HCT116 (cell line): ENCODE measurements around the gene CCS. TPM values are rescaled to one million over a fixed set of nuclear protein-coding genes. Genes with fewer than 3 reads are reported as not detected.

ENCODE experiments used
- ATAC-seq: fragments of 200-7000 bp; cut with Tn5 transposase; 2 replicates; pipeline ENCODE4 v1.9.1; 2020; ENCODE audit warnings: mild to moderate bottlenecking, moderate library complexity
- BruUV-seq: library from RNA; stranded (reverse); fragments of 400-500 nt; replicated peaks from 2 replicates; lab custom pipeline; 2021; lab: Mats Ljungman, UMichigan
- CTCF ChIA-PET: fragments of 300-600 bp; sonication (Branson Sonifier 250); formaldehyde crosslinking; loops from one replicate; lab custom pipeline; 2021; ENCODE audit warnings: antibody characterized with exemption; lab: Charles Lee
- POLR2A ChIA-PET: fragments of 300-600, 350-600 bp; sonication (Branson Sonifier 250); formaldehyde crosslinking; loops from one replicate; lab custom pipeline; 2021; ENCODE audit warnings: antibody characterized with exemption; lab: Charles Lee
- RAD21 ChIA-PET, 2 experiments: fragments of 300-600 bp; sonication (Branson Sonifier 250); formaldehyde crosslinking; loops; one replicate each; lab custom pipeline; 2023; ENCODE audit warnings: low total read pairs in 2 of 2; ENCODE audit not compliant: uncharacterized antibody in 2 of 2, unreplicated experiment in 2 of 2, low non-redundant PET in 1 of 2; lab: Charles Lee
- DNase-seq: peaks from one replicate; pipeline ENCODE4 v3.0.0-alpha.2; 2010; ENCODE audit warnings: low read depth, low spot score
- H2AFZ ChIP-seq: fragments of 200-600 bp; shearing (Covaris generic), sonication (generic); 2 replicates; pipeline ENCODE4 v1.6.1; 2017; ENCODE audit warnings: low read depth, mixed run types, mixed read lengths, antibody characterized with exemption, low read length; ENCODE audit not compliant: poor library complexity, severe bottlenecking
- H3K27ac ChIP-seq: 2 replicates; pipeline ENCODE4 v1.5.1; 2012; ENCODE audit warnings: low read depth, low read length
- H3K27me3 ChIP-seq: fragments of 200-600 bp; sonication (generic); 2 replicates; pipeline ENCODE4 v1.6.1; 2016; ENCODE audit warnings: mixed run types, low read length, mixed read lengths; ENCODE audit not compliant: insufficient read depth
- H3K36me3 ChIP-seq, 2 experiments: fragments of 200-500 bp in 1 of 2; fragments of 200-600 bp in 1 of 2; sonication (Bioruptor generic) in 1 of 2; sonication (generic) in 1 of 2; 2 replicates each; pipeline versions ENCODE4 v1.5.1 to v1.6.1; 2014 to 2016; ENCODE audit warnings: low read length in 2 of 2, inconsistent platforms in 1 of 2, mixed read lengths in 1 of 2, mixed run types in 1 of 2; ENCODE audit not compliant: insufficient read depth in 2 of 2, control insufficient read depth in 1 of 2
- H3K4me1 ChIP-seq, 2 experiments: fragments of 200-600 bp in 1 of 2; sonication (generic) in 1 of 2; 2 replicates each; pipeline versions ENCODE4 v1.5.1 to v1.6.1; 2012 to 2017; ENCODE audit warnings: low read length in 2 of 2, inconsistent platforms in 1 of 2, mild to moderate bottlenecking in 1 of 2, mixed read lengths in 1 of 2, mixed run types in 1 of 2, moderate library complexity in 1 of 2; ENCODE audit not compliant: insufficient read depth in 2 of 2, control insufficient read depth in 1 of 2
- H3K4me2 ChIP-seq: fragments of 200-600 bp; sonication (generic); 2 replicates; pipeline ENCODE4 v1.6.1; 2017; ENCODE audit warnings: mixed run types, low read length, mixed read lengths
- H3K4me3 ChIP-seq, 2 experiments: fragments of 200-600 bp in 1 of 2; sonication (generic) in 1 of 2; replicated peaks in 1 of 2; 2 replicates each; pipeline ENCODE4 v1.5.1; 2011 to 2016; ENCODE audit warnings: low read length in 2 of 2, control low read depth in 1 of 2, low read depth in 1 of 2, mild to moderate bottlenecking in 1 of 2, mixed read lengths in 1 of 2, mixed run types in 1 of 2
- H3K79me2 ChIP-seq: fragments of 200-600 bp; sonication (generic); 2 replicates; pipeline ENCODE4 v1.6.1; 2017; ENCODE audit warnings: mild to moderate bottlenecking, mixed run types, low read length, moderate library complexity, mixed read lengths; ENCODE audit not compliant: insufficient read depth
- H3K9ac ChIP-seq: fragments of 200-600 bp; sonication (generic); 2 replicates; pipeline ENCODE4 v1.6.1; 2016; ENCODE audit warnings: low read length, mixed read lengths
- H3K9me2 ChIP-seq: fragments of 200-600 bp; sonication (generic), shearing (Covaris generic); 2 replicates; pipeline ENCODE4 v1.6.1; 2017; ENCODE audit warnings: mixed run types, mild to moderate bottlenecking, moderate library complexity; ENCODE audit not compliant: insufficient read depth
- H3K9me3 ChIP-seq, 2 experiments: fragments of 200-500 bp in 1 of 2; fragments of 200-600 bp in 1 of 2; sonication (Bioruptor generic) in 1 of 2; sonication (generic) in 1 of 2; 2 replicates each; pipeline ENCODE4 v1.6.1; 2014 to 2017; ENCODE audit warnings: low read length in 2 of 2, mixed read lengths in 2 of 2, inconsistent platforms in 1 of 2, low read depth in 1 of 2, mild to moderate bottlenecking in 1 of 2, mixed run types in 1 of 2, moderate library complexity in 1 of 2; ENCODE audit not compliant: control insufficient read depth in 1 of 2, insufficient read depth in 1 of 2
- H4K20me1 ChIP-seq: fragments of 200-600 bp; sonication (generic), shearing (Covaris generic); 2 replicates; pipeline ENCODE4 v1.6.1; 2017; ENCODE audit warnings: mixed run types, mild to moderate bottlenecking, moderate library complexity; ENCODE audit not compliant: insufficient read depth
- EGR1 ChIP-seq: IDR thresholded peaks from 2 replicates; pipeline ENCODE4 v1.6.1; 2012; ENCODE audit warnings: low read depth
- EZH2phosphoT487 ChIP-seq: fragments of 200-600 bp; IDR thresholded peaks from 2 replicates; pipeline ENCODE4 v1.6.1; 2018; ENCODE audit warnings: antibody characterized with exemption, borderline replicate concordance
- JUND ChIP-seq: IDR thresholded peaks from 2 replicates; pipeline ENCODE4 v1.6.1; 2012
- POLR2A ChIP-seq: IDR thresholded peaks from 2 replicates; pipeline ENCODE4 v1.7.0; 2011; ENCODE audit warnings: borderline replicate concordance; ENCODE audit not compliant: insufficient read depth, insufficient read length; ENCODE audit errors: extremely low read depth
- SP1 ChIP-seq: IDR thresholded peaks from 2 replicates; pipeline ENCODE4 v1.6.1; 2012; ENCODE audit warnings: low read depth
- SRF ChIP-seq: IDR thresholded peaks from 2 replicates; pipeline ENCODE4 v1.6.1; 2012; ENCODE audit warnings: low read depth
- intact Hi-C: fragments of 100-400 bp; cut with micrococcal nuclease; formaldehyde crosslinking; loops from 2 replicates; pipeline ENCODE4 v1.10.0; 2022
- total RNA-seq: library from RNA; stranded (reverse); gene quantifications from one replicate; pipeline ENCODE4 v1.2.1, GENCODE V29; 2021; ENCODE audit not compliant: unreplicated experiment
- TF ChIP-seq, protein P1 (sequence below): IDR thresholded peaks from 2 replicates; pipeline ENCODE4 v1.6.1; 2011; ENCODE audit warnings: mild to moderate bottlenecking, low read length, moderate library complexity; ENCODE audit not compliant: insufficient replicate concordance; ENCODE audit errors: extremely low read depth
- TF ChIP-seq, protein P2 (sequence below): IDR thresholded peaks from 2 replicates; pipeline ENCODE4 v1.6.1; 2012

Gene CCS
- total RNA-seq, 1 experiment from 2014 or later: 40.6 TPM

DNA sequence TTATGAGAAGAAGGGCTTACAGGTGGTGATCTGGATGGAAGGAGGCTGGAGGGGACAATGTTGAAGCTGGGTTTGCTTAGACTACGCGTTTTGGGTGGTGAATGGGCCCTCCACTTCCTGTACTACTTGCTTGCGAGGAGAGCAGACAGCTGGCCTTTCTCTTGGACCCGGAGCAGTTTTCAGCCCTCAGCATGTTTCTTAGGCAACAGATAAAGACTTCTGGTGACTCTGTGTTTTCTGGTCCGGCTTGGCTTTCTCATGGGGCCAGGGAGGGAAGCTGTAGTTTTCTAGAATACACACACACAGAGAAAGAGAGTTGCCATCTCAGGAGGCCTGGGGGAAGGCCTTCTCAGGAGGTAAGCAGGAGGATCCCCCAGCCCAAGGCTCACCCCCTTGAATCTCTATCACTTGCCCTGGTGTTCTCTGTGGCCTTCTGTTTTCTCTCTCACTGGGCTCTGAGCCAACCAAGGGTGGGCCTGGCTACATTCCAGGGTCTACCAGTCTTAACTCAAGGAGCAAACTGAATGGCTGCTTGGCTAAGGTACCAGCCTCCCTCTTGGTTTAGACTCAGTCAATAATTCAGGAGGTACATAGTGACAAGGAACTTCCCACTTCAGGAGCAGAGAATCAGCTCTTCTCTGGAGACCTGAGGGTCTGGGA is 2.4 kb downstream of the CCS start:
- H3K4me1 ChIP-seq: peaks cover 4 to 20% of the 10 kb centered on the region in 2 experiments
- ATAC-seq (no peak), DNase-seq (no peak)
- ChIA-PET POLR2A (no interaction called here), CTCF (no interaction called here), RAD21 (no interaction called here)
- no peak overlapping the region for H3K4me2 ChIP-seq
- no peaks in the 10 kb centered on the region for H3K27me3 ChIP-seq
- peaks cover 2 to 4% of the 10 kb centered on the region in 2 experiments; a peak in 1 of 4 replicates for H3K36me3 ChIP-seq
- intact Hi-C loops: no loop called here
- peaks cover 0 to 2% of the 10 kb centered on the region in 2 experiments; a peak in 1 of 4 replicates for H3K9me3 ChIP-seq
- no peaks in the 10 kb centered on the region for H4K20me1 ChIP-seq
- H3K9ac ChIP-seq: no peak overlapping the region
- H3K9me2 ChIP-seq: no peaks in the 10 kb centered on the region
- no peak overlapping the region for H3K27ac ChIP-seq
- peaks cover 12% of the 10 kb centered on the region; the same call in 1 of the 2 replicates for H3K79me2 ChIP-seq
- no TSS peak for BruUV-seq
- TF ChIP-seq JUND: no peak
- TF ChIP-seq SRF: no peak
- no peak for TF ChIP-seq EZH2phosphoT487
- no peak for TF ChIP-seq SP1
- TF ChIP-seq, protein P1, sequence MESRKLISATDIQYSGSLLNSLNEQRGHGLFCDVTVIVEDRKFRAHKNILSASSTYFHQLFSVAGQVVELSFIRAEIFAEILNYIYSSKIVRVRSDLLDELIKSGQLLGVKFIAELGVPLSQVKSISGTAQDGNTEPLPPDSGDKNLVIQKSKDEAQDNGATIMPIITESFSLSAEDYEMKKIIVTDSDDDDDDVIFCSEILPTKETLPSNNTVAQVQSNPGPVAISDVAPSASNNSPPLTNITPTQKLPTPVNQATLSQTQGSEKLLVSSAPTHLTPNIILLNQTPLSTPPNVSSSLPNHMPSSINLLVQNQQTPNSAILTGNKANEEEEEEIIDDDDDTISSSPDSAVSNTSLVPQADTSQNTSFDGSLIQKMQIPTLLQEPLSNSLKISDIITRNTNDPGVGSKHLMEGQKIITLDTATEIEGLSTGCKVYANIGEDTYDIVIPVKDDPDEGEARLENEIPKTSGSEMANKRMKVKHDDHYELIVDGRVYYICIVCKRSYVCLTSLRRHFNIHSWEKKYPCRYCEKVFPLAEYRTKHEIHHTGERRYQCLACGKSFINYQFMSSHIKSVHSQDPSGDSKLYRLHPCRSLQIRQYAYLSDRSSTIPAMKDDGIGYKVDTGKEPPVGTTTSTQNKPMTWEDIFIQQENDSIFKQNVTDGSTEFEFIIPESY: no peak
- TF ChIP-seq, protein P2, sequence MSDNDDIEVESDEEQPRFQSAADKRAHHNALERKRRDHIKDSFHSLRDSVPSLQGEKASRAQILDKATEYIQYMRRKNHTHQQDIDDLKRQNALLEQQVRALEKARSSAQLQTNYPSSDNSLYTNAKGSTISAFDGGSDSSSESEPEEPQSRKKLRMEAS: no peak
- TF ChIP-seq POLR2A: no peak
- no peak for TF ChIP-seq EGR1
- no peak overlapping the region for H3K4me3 ChIP-seq
- no peak overlapping the region for H2AFZ ChIP-seq
